ENCODE data around the gene MIS12.

MIS12 gene

GRCh38 chr17:5536866-5537650 lies 50.7 kb downstream of the MIS12 start:
- no peak overlapping the region for H3K9ac ChIP-seq (ENCODE audit: low read length)
- no peak overlapping the region for H3K27ac ChIP-seq (ENCODE audit: low read depth, low read length)
- H3K9me3 ChIP-seq (ENCODE audit: control insufficient read depth, insufficient read depth, low read depth, low read length): no peaks in the 10 kb centered on the region
- H3K36me3 ChIP-seq (ENCODE audit: control insufficient read depth, insufficient read depth, low read length): no peaks in the 10 kb centered on the region
- no peaks in the 10 kb centered on the region; the same call in 1 of the 2 replicates for H3K27me3 ChIP-seq (ENCODE audit: control insufficient read depth, insufficient read depth, low read length)
- no peak overlapping the region for H3K4me3 ChIP-seq (ENCODE audit: low read depth, low read length)
- H3K4me1 ChIP-seq (ENCODE audit: control insufficient read depth, insufficient read depth, low read length): peaks cover 7% of the 10 kb centered on the region

GRCh38 chr17:5539286-5539685 lies 52.9 kb downstream of the MIS12 start:
- Histone ChIP-seq H3K36me3 (ENCODE audit: control insufficient read depth, insufficient read depth, low read length) (no peaks in the 10 kb centered on the region), H3K27me3 (ENCODE audit: control insufficient read depth, insufficient read depth, low read length) (no peaks in the 10 kb centered on the region), H3K9me3 (ENCODE audit: control insufficient read depth, insufficient read depth, low read depth, low read length) (no peaks in the 10 kb centered on the region), H3K4me3 (ENCODE audit: low read depth, low read length) (no peak overlapping the region), H3K4me1 (ENCODE audit: control insufficient read depth, insufficient read depth, low read length) (peaks cover 7% of the 10 kb centered on the region), H3K27ac (ENCODE audit: low read depth, low read length) (no peak overlapping the region), H3K9ac (ENCODE audit: low read length) (no peak overlapping the region)

GRCh38 chr17:5540321-5540720 lies 54.0 kb downstream of the MIS12 start:
- Histone ChIP-seq H3K36me3 (ENCODE audit: control insufficient read depth, insufficient read depth, low read length) (no peaks in the 10 kb centered on the region), H3K27ac (ENCODE audit: low read depth, low read length) (no peak overlapping the region), H3K27me3 (ENCODE audit: control insufficient read depth, insufficient read depth, low read length) (no peaks in the 10 kb centered on the region), H3K9me3 (ENCODE audit: control insufficient read depth, insufficient read depth, low read depth, low read length) (no peaks in the 10 kb centered on the region), H3K4me1 (ENCODE audit: control insufficient read depth, insufficient read depth, low read length) (peaks cover 7% of the 10 kb centered on the region), H3K4me3 (ENCODE audit: low read depth, low read length) (no peak overlapping the region), H3K9ac (ENCODE audit: low read length) (no peak overlapping the region)

All from HUES6 (cell line).